ENCODE results near the gene PCOLCE2. TPM values are rescaled to one million over a fixed set of nuclear protein-coding genes. Genes with fewer than 3 reads are reported as not detected.
"Not testable (repeated sequence)": the region's sequence is repeated elsewhere in the genome, so short reads cannot be mapped to it uniquely, and the experiment has no call there.

The PCOLCE2 gene
- total RNA-seq, 2 donors from 2014 or later: not detected

- H3K9me3 Mint-ChIP-seq: no peaks in the 10 kb centered on the region
- no peaks in the 10 kb centered on the region for H3K36me3 Mint-ChIP-seq
- no peak overlapping the region for H3K4me3 Mint-ChIP-seq
- ATAC-seq (no peak), DNase-seq (ENCODE audit: low spot score) (no peak)
- peaks cover 0 to 10% of the 10 kb centered on the region in 2 donors for H3K4me1 Mint-ChIP-seq (ENCODE audit: low read depth in 2 of 2)
- no peak overlapping the region for H3K27ac Mint-ChIP-seq
- H3K27me3 Mint-ChIP-seq: peaks cover 20 to 37% of the 10 kb centered on the region in 2 donors
Observed at GRCh38 chr3:142892714-142893113, 3.8 kb upstream of the PCOLCE2 start.

GRCh38 chr3:142890592-142890991, 1.7 kb upstream of the PCOLCE2 start:
- H3K9me3 Mint-ChIP-seq: no peaks in the 10 kb centered on the region
- no peak for ATAC-seq

DNA sequence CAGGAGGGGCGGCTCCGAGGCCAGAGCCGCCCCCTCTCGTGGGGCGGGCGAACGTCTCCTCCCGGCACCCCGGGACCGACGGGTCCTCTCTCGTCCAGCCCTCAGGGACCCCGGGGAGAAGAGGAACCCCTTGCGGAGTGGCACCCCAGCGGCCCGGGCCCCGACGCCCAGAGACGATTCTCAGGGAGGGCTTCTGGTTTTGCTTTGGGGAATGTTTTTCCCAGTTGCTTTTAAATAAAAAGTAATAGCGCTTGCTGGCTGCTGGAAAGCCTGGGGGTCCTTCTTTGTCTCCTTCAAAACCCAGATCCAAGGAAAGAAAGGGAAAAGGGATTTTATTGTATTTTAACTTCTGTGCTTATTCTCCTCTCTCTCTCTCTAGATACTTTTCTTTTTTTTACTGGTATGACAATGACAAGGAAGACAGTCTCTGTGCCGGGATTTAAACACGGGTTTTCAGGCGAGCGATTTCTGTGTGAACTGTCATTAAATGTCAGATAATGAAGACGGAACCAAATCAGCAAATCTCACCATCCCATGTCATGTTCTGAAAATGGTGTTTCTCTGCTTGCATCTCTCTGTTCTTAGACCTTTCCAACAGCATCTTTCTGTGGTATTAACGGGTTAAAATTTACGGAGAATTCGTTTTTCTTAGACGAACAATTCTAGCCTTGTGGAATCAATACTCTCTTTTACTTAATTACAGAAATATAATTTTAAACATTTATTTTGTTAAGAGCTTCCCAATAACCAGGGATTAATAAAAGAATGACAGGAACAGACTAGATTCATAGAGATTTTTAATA, 530 bp upstream of the PCOLCE2 start:
- peaks cover 0 to 10% of the 10 kb centered on the region in 2 donors for H3K4me1 Mint-ChIP-seq (ENCODE audit: low read depth in 2 of 2)
- H3K9me3 Mint-ChIP-seq: no peaks in the 10 kb centered on the region
- ATAC-seq (no peak), DNase-seq (ENCODE audit: low spot score) (no peak)
- no peak overlapping the region for H3K27ac Mint-ChIP-seq
- H3K36me3 Mint-ChIP-seq: no peaks in the 10 kb centered on the region
- peaks cover 32 to 47% of the 10 kb centered on the region in 2 donors for H3K27me3 Mint-ChIP-seq
- peak overlapping the region; percentile 52 for H3K4me3 Mint-ChIP-seq

More at GRCh38 chr3:142890592-142890991, 1.7 kb upstream of the PCOLCE2 start:
- peaks cover 0 to 10% of the 10 kb centered on the region in 2 donors for H3K4me1 Mint-ChIP-seq (ENCODE audit: low read depth in 2 of 2)
- H3K36me3 Mint-ChIP-seq: no peaks in the 10 kb centered on the region
- H3K27me3 Mint-ChIP-seq: peaks cover 30 to 51% of the 10 kb centered on the region in 2 donors
- H3K4me3 Mint-ChIP-seq: no peak overlapping the region
- H3K27ac Mint-ChIP-seq: no peak overlapping the region
- no peak for DNase-seq (ENCODE audit: low spot score)

- ATAC-seq (peak in 1 of 2 donors; percentile 4), DNase-seq (ENCODE audit: low spot score) (no peak)
- H3K4me1 Mint-ChIP-seq (ENCODE audit: low read depth in 2 of 2): peaks cover 0 to 10% of the 10 kb centered on the region in 2 donors
- H3K36me3 Mint-ChIP-seq: no peaks in the 10 kb centered on the region
- H3K27ac Mint-ChIP-seq: no peak overlapping the region
- peaks cover 34 to 47% of the 10 kb centered on the region in 2 donors for H3K27me3 Mint-ChIP-seq
- H3K4me3 Mint-ChIP-seq: peak overlapping the region; percentile 66
- H3K9me3 Mint-ChIP-seq: no peaks in the 10 kb centered on the region
Observed at GRCh38 chr3:142888099-142888480, 793 bp downstream of the PCOLCE2 start.

- Mint-ChIP-seq H3K4me1 (ENCODE audit: low read depth in 2 of 2) (peaks cover 0 to 10% of the 10 kb centered on the region in 2 donors), H3K27ac (no peak overlapping the region), H3K9me3 (no peaks in the 10 kb centered on the region), H3K4me3 (no peak overlapping the region), H3K27me3 (peaks cover 30 to 47% of the 10 kb centered on the region in 2 donors), H3K36me3 (no peaks in the 10 kb centered on the region)
- DNase-seq (ENCODE audit: low spot score) (no peak), ATAC-seq (no peak)
Observed at GRCh38 chr3:142886940-142887339, 1.9 kb downstream of the PCOLCE2 start.

DNA sequence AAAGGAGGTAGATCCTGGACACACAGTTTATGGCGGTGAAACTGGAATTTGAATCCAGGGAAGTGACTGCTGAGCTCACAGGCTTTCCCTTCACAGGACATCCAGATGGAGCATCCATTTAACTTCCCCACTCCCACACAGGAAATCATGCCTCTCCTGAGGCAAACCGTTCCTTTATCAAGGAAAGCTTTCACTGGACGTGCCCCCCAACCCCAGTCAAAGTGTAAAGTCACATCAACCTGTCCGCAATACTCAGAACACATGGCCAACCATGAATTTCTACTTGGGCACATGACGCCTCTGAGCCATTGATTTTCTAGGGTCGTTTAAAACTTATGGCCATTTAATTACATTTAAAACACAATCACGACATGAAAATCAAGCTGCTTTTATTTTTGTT, 2.9 kb downstream of the PCOLCE2 start:
- Mint-ChIP-seq H3K4me3 (no peak overlapping the region), H3K9me3 (no peaks in the 10 kb centered on the region), H3K36me3 (no peaks in the 10 kb centered on the region), H3K27ac (no peak overlapping the region), H3K27me3 (peaks cover 25 to 41% of the 10 kb centered on the region in 2 donors), H3K4me1 (ENCODE audit: low read depth in 2 of 2) (peaks cover 0 to 10% of the 10 kb centered on the region in 2 donors)
- DNase-seq (ENCODE audit: low spot score): no peak
- ATAC-seq: no peak

GRCh38 chr3:142884531-142884930, 4.4 kb downstream of the PCOLCE2 start:
- H3K27me3 Mint-ChIP-seq: peaks cover 24 to 48% of the 10 kb centered on the region in 2 donors
- no peak for DNase-seq (ENCODE audit: low spot score)

GRCh38 chr3:142883534-142883933, 5.3 kb downstream of the PCOLCE2 start:
- not testable (repeated sequence) for DNase-seq (ENCODE audit: low spot score); ATAC-seq; H3K4me3 Mint-ChIP-seq; H3K9me3 Mint-ChIP-seq; H3K4me1 Mint-ChIP-seq (ENCODE audit: low read depth in 2 of 2); H3K27ac Mint-ChIP-seq; H3K36me3 Mint-ChIP-seq
- H3K27me3 Mint-ChIP-seq: peaks cover 23 to 44% of the 10 kb centered on the region in 2 donors

More at GRCh38 chr3:142884531-142884930, 4.4 kb downstream of the PCOLCE2 start:
- Mint-ChIP-seq H3K9me3 (no peaks in the 10 kb centered on the region), H3K36me3 (no peaks in the 10 kb centered on the region), H3K4me1 (ENCODE audit: low read depth in 2 of 2) (peaks cover 0 to 9% of the 10 kb centered on the region in 2 donors), H3K4me3 (no peak overlapping the region), H3K27ac (no peak overlapping the region)
- ATAC-seq: no peak

DNA sequence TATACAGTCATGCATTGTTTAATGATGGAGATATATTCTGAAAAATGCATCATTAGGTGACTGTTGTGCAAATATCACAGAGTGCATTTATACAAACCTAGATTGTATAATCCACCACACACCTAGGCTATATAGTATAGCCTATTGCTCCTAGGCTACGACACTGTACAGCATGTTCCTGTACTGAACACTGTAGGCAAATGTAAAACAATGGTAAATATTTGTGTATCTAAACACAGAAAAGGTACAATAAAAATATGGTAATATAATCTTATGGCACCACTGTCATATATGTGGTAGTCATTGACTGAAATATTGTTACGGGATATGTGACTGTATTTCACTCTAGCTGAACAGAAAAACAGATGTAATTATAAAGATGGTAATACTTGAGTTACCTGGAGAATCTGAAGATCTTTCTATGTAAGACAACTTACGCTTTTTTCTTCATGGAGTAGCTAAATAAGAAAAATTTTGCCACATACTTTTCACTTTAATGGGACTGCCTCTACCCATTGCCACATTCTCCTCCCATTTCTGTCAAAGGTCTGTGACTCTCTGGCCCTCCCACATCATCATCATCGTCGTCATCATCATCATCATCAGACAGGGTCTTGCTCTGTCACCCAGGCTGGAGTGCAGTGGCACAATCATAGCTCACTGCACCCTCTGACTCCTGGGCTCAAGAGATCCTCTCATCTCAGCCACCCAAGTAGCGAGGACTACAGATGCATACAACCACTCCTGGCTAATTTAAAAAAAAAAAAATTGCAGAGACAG, 7.2 kb downstream of the PCOLCE2 start:
- H3K27me3 Mint-ChIP-seq: peaks cover 15 to 28% of the 10 kb centered on the region in 2 donors
- no peak overlapping the region for H3K4me3 Mint-ChIP-seq

GRCh38 chr3:142878649-142879300, 10.1 kb downstream of the PCOLCE2 start:
- Mint-ChIP-seq H3K27ac (no peak overlapping the region), H3K9me3 (no peaks in the 10 kb centered on the region), H3K4me1 (ENCODE audit: low read depth in 2 of 2) (no peaks in the 10 kb centered on the region), H3K4me3 (no peak overlapping the region), H3K27me3 (peaks cover 11 to 19% of the 10 kb centered on the region in 2 donors), H3K36me3 (no peaks in the 10 kb centered on the region)
- DNase-seq (ENCODE audit: low spot score): no peak
- ATAC-seq: no peak

More for the DNA sequence above, 7.2 kb downstream of the PCOLCE2 start:
- DNase-seq (ENCODE audit: low spot score) (no peak), ATAC-seq (no peak)
- no peaks in the 10 kb centered on the region for H3K36me3 Mint-ChIP-seq
- H3K4me1 Mint-ChIP-seq (ENCODE audit: low read depth in 2 of 2): no peaks in the 10 kb centered on the region
- no peaks in the 10 kb centered on the region for H3K9me3 Mint-ChIP-seq
- H3K27ac Mint-ChIP-seq: no peak overlapping the region

DNA sequence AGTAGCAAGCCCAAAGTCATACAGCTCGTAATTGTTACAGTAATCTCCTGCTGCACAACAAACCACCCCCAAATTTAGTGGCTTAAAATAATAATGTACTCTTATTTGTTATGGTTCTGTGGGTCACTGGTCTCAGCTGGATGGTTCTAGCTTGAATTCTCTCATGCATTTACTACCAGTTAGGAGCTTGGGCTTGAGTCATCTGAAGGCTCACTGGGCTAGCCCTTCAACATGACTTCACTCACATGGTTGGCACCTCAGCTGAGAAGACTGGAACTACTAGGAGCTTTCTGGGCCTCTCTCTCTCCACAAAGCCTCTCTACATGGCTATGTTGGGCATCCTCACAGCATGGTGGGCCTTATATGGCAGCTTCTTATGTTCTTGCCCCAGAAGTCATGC, 12.5 kb downstream of the PCOLCE2 start:
- Mint-ChIP-seq H3K36me3 (no peaks in the 10 kb centered on the region), H3K4me1 (ENCODE audit: low read depth in 2 of 2) (no peaks in the 10 kb centered on the region), H3K27ac (no peak overlapping the region), H3K27me3 (peaks cover 18 to 30% of the 10 kb centered on the region in 2 donors), H3K9me3 (no peaks in the 10 kb centered on the region), H3K4me3 (no peak overlapping the region)
- no peak for DNase-seq (ENCODE audit: low spot score)
- ATAC-seq: no peak

DNA sequence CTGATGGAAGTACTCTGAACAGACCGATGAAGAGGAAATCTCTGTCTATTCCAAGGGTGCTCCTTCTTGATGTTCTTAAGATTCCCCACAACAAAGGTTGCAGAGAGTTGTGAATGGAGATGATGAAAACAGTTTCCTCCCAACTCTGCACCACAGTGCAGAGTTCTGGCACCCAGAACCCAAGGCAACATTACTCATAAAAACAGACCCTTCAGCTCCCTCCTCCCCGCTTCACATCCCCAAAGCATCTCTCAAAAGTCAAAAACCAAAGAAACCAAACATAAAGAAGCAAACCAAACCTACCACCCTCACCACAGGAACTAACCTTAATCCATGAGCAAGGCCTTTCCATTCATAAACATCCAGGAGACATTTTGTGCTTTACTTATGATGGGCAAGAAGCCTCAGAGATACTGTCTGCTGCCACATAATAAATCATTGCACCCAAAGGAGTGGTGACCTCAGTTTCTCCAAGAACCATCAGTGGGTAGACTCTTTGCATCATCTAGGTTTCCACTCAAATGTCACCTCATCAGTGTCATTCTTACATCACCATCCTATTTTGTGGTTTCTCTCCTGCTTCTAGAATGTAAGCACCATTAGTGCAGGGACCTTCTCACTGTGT, 13.2 kb downstream of the PCOLCE2 start:
- Mint-ChIP-seq H3K27ac (no peak overlapping the region), H3K27me3 (peaks cover 23 to 31% of the 10 kb centered on the region in 2 donors), H3K36me3 (no peaks in the 10 kb centered on the region), H3K4me1 (ENCODE audit: low read depth in 2 of 2) (no peaks in the 10 kb centered on the region), H3K4me3 (no peak overlapping the region), H3K9me3 (no peaks in the 10 kb centered on the region)
- ATAC-seq (peak in 1 of 2 donors; percentile 9), DNase-seq (ENCODE audit: low spot score) (no peak)

GRCh38 chr3:142875099-142875498, 13.8 kb downstream of the PCOLCE2 start:
- no peaks in the 10 kb centered on the region for H3K4me1 Mint-ChIP-seq (ENCODE audit: low read depth in 2 of 2)
- no peak overlapping the region for H3K4me3 Mint-ChIP-seq
- ATAC-seq (no peak), DNase-seq (ENCODE audit: low spot score) (no peak)
- no peaks in the 10 kb centered on the region for H3K9me3 Mint-ChIP-seq
- H3K36me3 Mint-ChIP-seq: no peaks in the 10 kb centered on the region
- peaks cover 23 to 25% of the 10 kb centered on the region in 2 donors for H3K27me3 Mint-ChIP-seq
- H3K27ac Mint-ChIP-seq: no peak overlapping the region

Data from natural killer cell treated with Interleukin-12 subunit alpha and Interleukin-12 subunit beta and Interleukin-15 and Interleukin-18, amount 100 ng/mL, for 72 hours (primary cell).